K562 (cell line): Measurements from ENCODE around the gene PHF3. TPM values are rescaled to one million over a fixed set of nuclear protein-coding genes. Genes with fewer than 3 reads are reported as not detected.

Source experiments
- KDM4B ChIP-seq, 2 experiments: fragments of 450-650 bp in 1 of 2; sonication (generic) in 1 of 2; IDR thresholded peaks; 2 replicates each; pipeline ENCODE4 v1.6.1; 2016 to 2017; ENCODE audit warnings: borderline replicate concordance in 2 of 2, antibody characterized with exemption in 1 of 2, low read depth in 1 of 2, mild to moderate bottlenecking in 1 of 2
- MIER1 ChIP-seq: fragments of 450-650 bp; IDR thresholded peaks from 2 replicates; pipeline ENCODE4 v1.6.1; 2016; ENCODE audit warnings: antibody characterized with exemption, mild to moderate bottlenecking, low read depth
- PPARD ChIP-seq: fragments of 250-450 bp; sonication (Bioruptor Pico); IDR thresholded peaks from 2 replicates; pipeline ENCODE4 v1.8.0; 2022; ENCODE audit warnings: inconsistent platforms, mild to moderate bottlenecking, moderate library complexity
- SMAD1 ChIP-seq: fragments of 150-350 bp; IDR thresholded peaks from 2 replicates; pipeline ENCODE4 v1.6.1; 2014; ENCODE audit warnings: low read length, low read depth; ENCODE audit not compliant: partially characterized antibody
- SMAD3 ChIP-seq: fragments of 450-650 bp; formaldehyde crosslinking; conservative IDR thresholded peaks from 2 replicates; pipeline ENCODE4 v1.4.0; 2020; ENCODE audit warnings: mild to moderate bottlenecking
- SMARCB1 ChIP-seq: IDR thresholded peaks from 2 replicates; pipeline ENCODE4 v1.6.1; 2011; ENCODE audit warnings: improper control_type of control experiment, low read depth; ENCODE audit not compliant: insufficient read length
- TEAD1 ChIP-seq, 2 experiments: fragments of 450-650 bp in 1 of 2; sonication (generic) in 1 of 2; formaldehyde crosslinking; IDR thresholded peaks; 2 replicates each; pipeline versions ENCODE4 v1.4.0 to v1.8.0; 2020 to 2022; ENCODE audit warnings: mild to moderate bottlenecking in 2 of 2, missing genetic modification reagents in 1 of 2
- polyA plus RNA-seq, 8 experiments: library from polyadenylated mRNA; depleted of rRNA in 4 of 8; stranded (reverse) in 5 of 8; unstranded in 3 of 8; fragments of >200 nt; fragmentation: Nextera tagmentation in 2 of 8; fragmentation: Illumina TruSeq in 1 of 8; extraction: Ambion mirVana in 2 of 8; extraction: Trizol in 1 of 8; gene quantifications; 2 replicates each; pipeline versions ENCODE4 v1.2.1 to v1.2.3, GENCODE V29; 2011 to 2014; ENCODE audit warnings: inconsistent platforms in 1 of 8, missing spikeins in 1 of 8
- total RNA-seq, 7 experiments: library from RNA; depleted of rRNA in 6 of 7; stranded (reverse); fragments of >200 nt in 6 of 7; fragmentation: Illumina TruSeq in 2 of 7; extraction: Trizol in 2 of 7; gene quantifications; 2 replicates each; pipeline versions ENCODE4 v1.2.1 to v1.2.3, GENCODE V29; 2011 to 2021; ENCODE audit warnings: low replicate concordance in 1 of 7
- TF ChIP-seq, protein P1 (sequence below): fragments of 250-450 bp; sonication (Bioruptor Pico); IDR thresholded peaks from 2 replicates; pipeline ENCODE4 v1.5.0; 2020; ENCODE audit warnings: mild to moderate bottlenecking, borderline replicate concordance
- TF ChIP-seq, protein P2 (sequence below): fragments of 250-450 bp; sonication (Bioruptor Pico); IDR thresholded peaks from 2 replicates; pipeline ENCODE4 v1.4.0; 2020; ENCODE audit warnings: mild to moderate bottlenecking
- TF ChIP-seq, protein P3 (sequence below): fragments of 450-650 bp; formaldehyde crosslinking; IDR thresholded peaks from 2 replicates; pipeline ENCODE4 v1.4.0; 2020; ENCODE audit warnings: mild to moderate bottlenecking, moderate library complexity
- TF ChIP-seq, protein P4 (sequence below), 2 experiments: fragments of 150-350 bp in 1 of 2; IDR thresholded peaks; 2 replicates each; pipeline ENCODE4 v1.6.1; 2012 to 2016; ENCODE audit warnings: low read depth in 2 of 2, low read length in 2 of 2, mild to moderate bottlenecking in 1 of 2, moderate library complexity in 1 of 2
- TF ChIP-seq, protein P5 (sequence below): sonication (generic); formaldehyde crosslinking; IDR thresholded peaks from 2 replicates; pipeline ENCODE4 v1.8.0; 2022; ENCODE audit warnings: mild to moderate bottlenecking, missing genetic modification reagents

Gene PHF3
- total and polyA plus RNA-seq, 9 of the 15 experiments (the other 6 are each of a cell fraction or from before 2014, with no cell fraction given) = 8.1 to 51.2 (median 30.9) TPM

DNA sequence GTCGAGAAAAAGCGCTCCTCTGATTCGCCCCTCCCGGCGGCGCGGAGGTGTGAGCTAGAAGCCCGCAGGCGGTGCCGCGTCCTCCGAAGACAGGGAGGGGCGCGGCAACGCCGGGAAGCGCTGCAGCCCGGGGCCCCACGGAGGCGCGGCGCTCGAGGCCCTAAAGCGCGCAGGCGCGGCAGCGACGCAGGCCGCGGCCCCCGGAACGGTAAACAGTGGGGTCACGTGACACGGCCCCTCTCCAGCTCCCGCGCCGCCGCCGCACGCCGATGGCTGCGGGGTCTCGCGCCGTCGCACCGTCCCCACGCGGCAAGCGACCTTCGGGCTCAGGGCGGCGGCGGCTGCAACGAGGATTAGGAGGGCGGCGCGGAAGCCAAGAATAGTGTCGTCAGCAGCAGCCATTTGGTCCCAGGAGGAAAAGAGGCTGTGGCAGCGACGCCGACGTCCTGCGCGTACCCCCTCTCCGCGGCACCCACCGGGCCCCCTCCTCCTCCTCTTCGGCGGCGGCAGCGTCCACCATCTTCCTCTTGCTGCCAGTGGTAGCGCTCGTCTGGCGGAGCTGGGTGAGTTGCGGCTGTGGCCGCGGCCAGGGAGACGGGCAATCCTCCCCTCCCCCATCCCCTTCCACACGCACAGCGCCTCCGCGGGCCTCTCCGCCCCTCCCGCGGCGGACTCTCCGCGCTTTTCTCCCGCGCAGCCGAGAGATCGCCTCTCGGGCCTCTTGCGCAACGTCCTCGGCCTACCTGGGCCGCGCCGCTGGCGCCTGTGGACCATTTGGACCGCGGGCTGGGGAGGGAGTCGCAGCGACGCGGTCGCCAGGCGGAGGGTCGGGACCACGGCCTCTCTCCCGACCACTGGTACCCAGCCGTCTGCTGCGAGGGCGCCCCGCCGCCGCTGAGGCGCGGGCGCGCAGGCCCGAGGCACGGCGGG lies at the start of gene PHF3 (continued):
- TF ChIP-seq, protein P1, sequence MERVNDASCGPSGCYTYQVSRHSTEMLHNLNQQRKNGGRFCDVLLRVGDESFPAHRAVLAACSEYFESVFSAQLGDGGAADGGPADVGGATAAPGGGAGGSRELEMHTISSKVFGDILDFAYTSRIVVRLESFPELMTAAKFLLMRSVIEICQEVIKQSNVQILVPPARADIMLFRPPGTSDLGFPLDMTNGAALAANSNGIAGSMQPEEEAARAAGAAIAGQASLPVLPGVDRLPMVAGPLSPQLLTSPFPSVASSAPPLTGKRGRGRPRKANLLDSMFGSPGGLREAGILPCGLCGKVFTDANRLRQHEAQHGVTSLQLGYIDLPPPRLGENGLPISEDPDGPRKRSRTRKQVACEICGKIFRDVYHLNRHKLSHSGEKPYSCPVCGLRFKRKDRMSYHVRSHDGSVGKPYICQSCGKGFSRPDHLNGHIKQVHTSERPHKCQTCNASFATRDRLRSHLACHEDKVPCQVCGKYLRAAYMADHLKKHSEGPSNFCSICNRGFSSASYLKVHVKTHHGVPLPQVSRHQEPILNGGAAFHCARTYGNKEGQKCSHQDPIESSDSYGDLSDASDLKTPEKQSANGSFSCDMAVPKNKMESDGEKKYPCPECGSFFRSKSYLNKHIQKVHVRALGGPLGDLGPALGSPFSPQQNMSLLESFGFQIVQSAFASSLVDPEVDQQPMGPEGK = no peak; the same call in 1 of the 2 replicates
- TF ChIP-seq SMAD1 = no peak
- TF ChIP-seq TEAD1 (CRISPR knock-in tag; IDR thresholded peaks at IDR 0.05) = peak in 1 of 2 experiments; percentile 65; a peak in 1 of 4 replicates
- TF ChIP-seq MIER1 = no peak
- TF ChIP-seq KDM4B (IDR thresholded peaks at IDR 0.05; ENCODE audit: borderline replicate concordance in 2 of 2, low read depth in 1 of 2) = no peak; a peak in 1 of 4 replicates
- TF ChIP-seq SMARCB1 = no peak
- TF ChIP-seq, protein P2, sequence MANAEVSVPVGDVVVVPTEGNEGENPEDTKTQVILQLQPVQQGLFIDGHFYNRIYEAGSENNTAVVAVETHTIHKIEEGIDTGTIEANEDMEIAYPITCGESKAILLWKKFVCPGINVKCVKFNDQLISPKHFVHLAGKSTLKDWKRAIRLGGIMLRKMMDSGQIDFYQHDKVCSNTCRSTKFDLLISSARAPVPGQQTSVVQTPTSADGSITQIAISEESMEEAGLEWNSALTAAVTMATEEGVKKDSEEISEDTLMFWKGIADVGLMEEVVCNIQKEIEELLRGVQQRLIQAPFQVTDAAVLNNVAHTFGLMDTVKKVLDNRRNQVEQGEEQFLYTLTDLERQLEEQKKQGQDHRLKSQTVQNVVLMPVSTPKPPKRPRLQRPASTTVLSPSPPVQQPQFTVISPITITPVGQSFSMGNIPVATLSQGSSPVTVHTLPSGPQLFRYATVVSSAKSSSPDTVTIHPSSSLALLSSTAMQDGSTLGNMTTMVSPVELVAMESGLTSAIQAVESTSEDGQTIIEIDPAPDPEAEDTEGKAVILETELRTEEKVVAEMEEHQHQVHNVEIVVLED (CRISPR knock-in tag) = peak; percentile 73
- TF ChIP-seq, protein P3, sequence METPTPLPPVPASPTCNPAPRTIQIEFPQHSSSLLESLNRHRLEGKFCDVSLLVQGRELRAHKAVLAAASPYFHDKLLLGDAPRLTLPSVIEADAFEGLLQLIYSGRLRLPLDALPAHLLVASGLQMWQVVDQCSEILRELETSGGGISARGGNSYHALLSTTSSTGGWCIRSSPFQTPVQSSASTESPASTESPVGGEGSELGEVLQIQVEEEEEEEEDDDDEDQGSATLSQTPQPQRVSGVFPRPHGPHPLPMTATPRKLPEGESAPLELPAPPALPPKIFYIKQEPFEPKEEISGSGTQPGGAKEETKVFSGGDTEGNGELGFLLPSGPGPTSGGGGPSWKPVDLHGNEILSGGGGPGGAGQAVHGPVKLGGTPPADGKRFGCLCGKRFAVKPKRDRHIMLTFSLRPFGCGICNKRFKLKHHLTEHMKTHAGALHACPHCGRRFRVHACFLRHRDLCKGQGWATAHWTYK = peak; percentile 72
- TF ChIP-seq, protein P4, sequence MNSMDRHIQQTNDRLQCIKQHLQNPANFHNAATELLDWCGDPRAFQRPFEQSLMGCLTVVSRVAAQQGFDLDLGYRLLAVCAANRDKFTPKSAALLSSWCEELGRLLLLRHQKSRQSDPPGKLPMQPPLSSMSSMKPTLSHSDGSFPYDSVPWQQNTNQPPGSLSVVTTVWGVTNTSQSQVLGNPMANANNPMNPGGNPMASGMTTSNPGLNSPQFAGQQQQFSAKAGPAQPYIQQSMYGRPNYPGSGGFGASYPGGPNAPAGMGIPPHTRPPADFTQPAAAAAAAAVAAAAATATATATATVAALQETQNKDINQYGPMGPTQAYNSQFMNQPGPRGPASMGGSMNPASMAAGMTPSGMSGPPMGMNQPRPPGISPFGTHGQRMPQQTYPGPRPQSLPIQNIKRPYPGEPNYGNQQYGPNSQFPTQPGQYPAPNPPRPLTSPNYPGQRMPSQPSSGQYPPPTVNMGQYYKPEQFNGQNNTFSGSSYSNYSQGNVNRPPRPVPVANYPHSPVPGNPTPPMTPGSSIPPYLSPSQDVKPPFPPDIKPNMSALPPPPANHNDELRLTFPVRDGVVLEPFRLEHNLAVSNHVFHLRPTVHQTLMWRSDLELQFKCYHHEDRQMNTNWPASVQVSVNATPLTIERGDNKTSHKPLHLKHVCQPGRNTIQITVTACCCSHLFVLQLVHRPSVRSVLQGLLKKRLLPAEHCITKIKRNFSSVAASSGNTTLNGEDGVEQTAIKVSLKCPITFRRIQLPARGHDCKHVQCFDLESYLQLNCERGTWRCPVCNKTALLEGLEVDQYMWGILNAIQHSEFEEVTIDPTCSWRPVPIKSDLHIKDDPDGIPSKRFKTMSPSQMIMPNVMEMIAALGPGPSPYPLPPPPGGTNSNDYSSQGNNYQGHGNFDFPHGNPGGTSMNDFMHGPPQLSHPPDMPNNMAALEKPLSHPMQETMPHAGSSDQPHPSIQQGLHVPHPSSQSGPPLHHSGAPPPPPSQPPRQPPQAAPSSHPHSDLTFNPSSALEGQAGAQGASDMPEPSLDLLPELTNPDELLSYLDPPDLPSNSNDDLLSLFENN (IDR thresholded peaks at IDR 0.05; ENCODE audit: low read depth in 2 of 2, low read length in 2 of 2) = no peak
- no peak for TF ChIP-seq PPARD (CRISPR knock-in tag)
- TF ChIP-seq SMAD3 (CRISPR knock-in tag) = no peak
- TF ChIP-seq, protein P5, sequence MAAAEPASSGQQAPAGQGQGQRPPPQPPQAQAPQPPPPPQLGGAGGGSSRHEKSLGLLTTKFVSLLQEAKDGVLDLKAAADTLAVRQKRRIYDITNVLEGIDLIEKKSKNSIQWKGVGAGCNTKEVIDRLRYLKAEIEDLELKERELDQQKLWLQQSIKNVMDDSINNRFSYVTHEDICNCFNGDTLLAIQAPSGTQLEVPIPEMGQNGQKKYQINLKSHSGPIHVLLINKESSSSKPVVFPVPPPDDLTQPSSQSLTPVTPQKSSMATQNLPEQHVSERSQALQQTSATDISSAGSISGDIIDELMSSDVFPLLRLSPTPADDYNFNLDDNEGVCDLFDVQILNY (CRISPR knock-in tag) = peak; percentile 64; the same call in 1 of the 2 replicates
